OCI-LY1 (cell line): ENCODE measurements around the gene NPM3.

Experiments used
- H2AFZ ChIP-seq: fragments of 200-600 bp; sonication (generic), shearing (Covaris generic); 2 replicates; pipeline ENCODE4 v1.6.0; 2014; ENCODE audit warnings: antibody characterized with exemption, mild to moderate bottlenecking, low read length
- H3F3A ChIP-seq: fragments of 200-600 bp; sonication (generic), shearing (Covaris generic); 2 replicates; pipeline ENCODE4 v1.6.0; 2014; ENCODE audit warnings: mild to moderate bottlenecking, antibody characterized with exemption, low read length, moderate library complexity; ENCODE audit not compliant: insufficient read depth
- H3K27ac ChIP-seq: fragments of 200-600 bp; sonication (generic); 2 replicates; pipeline ENCODE4 v1.5.1; 2014; ENCODE audit warnings: low read length, mixed run types, mild to moderate bottlenecking, low read depth; ENCODE audit not compliant: poor library complexity, severe bottlenecking
- H3K27me3 ChIP-seq: fragments of 200-600 bp; sonication (generic); 2 replicates; pipeline ENCODE4 v1.6.0; 2014; ENCODE audit warnings: antibody characterized with exemption, mild to moderate bottlenecking, low read length, moderate library complexity; ENCODE audit not compliant: insufficient read depth
- H3K36me3 ChIP-seq: fragments of 200-600 bp; sonication (generic); 2 replicates; pipeline ENCODE4 v1.6.1; 2014; ENCODE audit warnings: mild to moderate bottlenecking, antibody characterized with exemption, low read length, moderate library complexity, mixed read lengths; ENCODE audit not compliant: insufficient read depth
- H3K4me1 ChIP-seq: fragments of 200-600 bp; sonication (generic); 2 replicates; pipeline ENCODE4 v1.5.1; 2014; ENCODE audit warnings: mild to moderate bottlenecking, low read length, moderate library complexity; ENCODE audit not compliant: insufficient read depth, severe bottlenecking
- H3K4me2 ChIP-seq: fragments of 200-600 bp; sonication (generic), shearing (Covaris generic); 2 replicates; pipeline ENCODE4 v1.6.1; 2014; ENCODE audit warnings: low read length
- H3K4me3 ChIP-seq: fragments of 200-600 bp; sonication (generic); 2 replicates; pipeline ENCODE4 v1.5.1; 2014; ENCODE audit warnings: low read length, low read depth, mild to moderate bottlenecking, mixed read lengths; ENCODE audit not compliant: poor library complexity, severe bottlenecking
- H3K79me2 ChIP-seq: fragments of 200-600 bp; shearing (Covaris generic); 2 replicates; pipeline ENCODE4 v1.6.1; 2016; ENCODE audit warnings: mixed run types, low read length, mixed read lengths; ENCODE audit not compliant: insufficient read depth
- H3K9ac ChIP-seq: fragments of 200-600 bp; sonication (generic), shearing (Covaris generic); 2 replicates; pipeline ENCODE4 v1.6.1; 2014; ENCODE audit warnings: mild to moderate bottlenecking, low read length, mixed read lengths
- H3K9me2 ChIP-seq: fragments of 200-600 bp; sonication (generic), shearing (Covaris generic); 2 replicates; pipeline ENCODE4 v1.6.1; 2014; ENCODE audit warnings: low read depth, mild to moderate bottlenecking, low read length, mixed read lengths
- H3K9me3 ChIP-seq: fragments of 200-600 bp; shearing (Covaris generic); 2 replicates; pipeline ENCODE4 v1.6.1; 2014; ENCODE audit warnings: low read length, mixed read lengths
- H4K20me1 ChIP-seq: fragments of 200-600 bp; sonication (generic), shearing (Covaris generic); 2 replicates; pipeline ENCODE4 v1.6.0; 2016; ENCODE audit warnings: mild to moderate bottlenecking, low read length; ENCODE audit not compliant: insufficient read depth
- CTCF ChIP-seq: fragments of 200-600 bp; sonication (generic), shearing (Covaris generic); IDR thresholded peaks from 2 replicates; pipeline ENCODE4 v1.5.1; 2017; ENCODE audit warnings: mild to moderate bottlenecking, antibody characterized with exemption, low read length, moderate library complexity, mixed read lengths
- EZH2 ChIP-seq: fragments of 200-600 bp; sonication (generic), shearing (Covaris generic); IDR thresholded peaks from 2 replicates; pipeline ENCODE4 v1.8.0; 2017; ENCODE audit warnings: borderline replicate concordance, mixed run types, mild to moderate bottlenecking, antibody characterized with exemption, low read length, moderate library complexity, mixed read lengths

Gene NPM3

GRCh38 chr10:101777619-101778145 is 5.6 kb downstream of the NPM3 start:
- no peaks in the 10 kb centered on the region for H3K79me2 ChIP-seq
- TF ChIP-seq CTCF (no peak), EZH2 (no peak)
- no peak overlapping the region for H2AFZ ChIP-seq
- no peak overlapping the region for H3K4me3 ChIP-seq
- H3K9me3 ChIP-seq, result no peaks in the 10 kb centered on the region
- no peak overlapping the region for H3K4me2 ChIP-seq
- H3K27me3 ChIP-seq, result no peaks in the 10 kb centered on the region
- peaks cover 8% of the 10 kb centered on the region; the same call in 1 of the 2 replicates for H3K36me3 ChIP-seq
- no peaks in the 10 kb centered on the region for H3F3A ChIP-seq
- no peaks in the 10 kb centered on the region for H3K9me2 ChIP-seq
- H4K20me1 ChIP-seq, result no peaks in the 10 kb centered on the region
- H3K9ac ChIP-seq, result no peak overlapping the region
- H3K27ac ChIP-seq, result no peak overlapping the region
- H3K4me1 ChIP-seq, result peaks cover 32% of the 10 kb centered on the region

GRCh38 chr10:101776161-101776817 is 7.0 kb downstream of the NPM3 start:
- Histone ChIP-seq H4K20me1 (no peaks in the 10 kb centered on the region), H3K4me1 (peaks cover 20% of the 10 kb centered on the region), H3K36me3 (peaks cover 8% of the 10 kb centered on the region; the same call in 1 of the 2 replicates), H3K79me2 (no peaks in the 10 kb centered on the region), H3K27ac (no peak overlapping the region), H3F3A (no peaks in the 10 kb centered on the region), H3K27me3 (no peaks in the 10 kb centered on the region), H2AFZ (no peak overlapping the region), H3K9me3 (no peaks in the 10 kb centered on the region), H3K4me3 (no peak overlapping the region), H3K9ac (no peak overlapping the region), H3K9me2 (no peaks in the 10 kb centered on the region), H3K4me2 (no peak overlapping the region)
- TF ChIP-seq EZH2, result no peak
- no peak for TF ChIP-seq CTCF

GRCh38 chr10:101775273-101776160 is 7.7 kb downstream of the NPM3 start, which contains the start of gene FGF8:
Gene FGF8, minus strand, starts transcription at chr10:101776114. Its CDS starts 214 bp downstream, at chr10:101775900.
- no peaks in the 10 kb centered on the region for H3K27me3 ChIP-seq
- H3K4me2 ChIP-seq, result no peak within 1 kb of the TSS
- no peaks in the 10 kb centered on the region for H3K9me2 ChIP-seq
- no peak for TF ChIP-seq CTCF
- TF ChIP-seq EZH2, result no peak
- no peak within 1 kb of the TSS for H2AFZ ChIP-seq
- no peaks in the 10 kb centered on the region for H3K79me2 ChIP-seq
- no peaks in the 10 kb centered on the region for H4K20me1 ChIP-seq
- no peak within 1 kb of the TSS for H3K4me3 ChIP-seq
- H3K27ac ChIP-seq, result no peak within 1 kb of the TSS
- peaks cover 19% of the 10 kb centered on the region for H3K4me1 ChIP-seq
- no peaks in the 10 kb centered on the region for H3K9me3 ChIP-seq
- no peak within 1 kb of the TSS for H3K9ac ChIP-seq
- peaks cover 8% of the 10 kb centered on the region; the same call in 1 of the 2 replicates for H3K36me3 ChIP-seq
- no peaks in the 10 kb centered on the region for H3F3A ChIP-seq
